Endothelial cell of umbilical vein (primary cell): ENCODE data around the gene MIS12. TPM values are rescaled to one million over a fixed set of nuclear protein-coding genes. Genes with fewer than 3 reads are reported as not detected.

Experiments used
- Bru-seq: library from RNA; stranded (reverse); fragments of 400-500 nt; gene quantifications from one replicate; lab custom pipeline; 2021; lab: Mats Ljungman, UMichigan
- BruChase-seq, 2 experiments: library from RNA; stranded (reverse); fragments of 400-500 nt; gene quantifications; one replicate each; lab custom pipeline; 2021; lab: Mats Ljungman, UMichigan
- BruUV-seq: library from RNA; stranded (reverse); fragments of 400-500 nt; replicated peaks from 2 replicates; lab custom pipeline; 2021; lab: Mats Ljungman, UMichigan
- CTCF ChIA-PET: fragments of 300-600, 350-600 bp; sonication (Branson Sonifier 250); formaldehyde crosslinking; loops from one replicate; lab custom pipeline; 2021; ENCODE audit warnings: antibody characterized with exemption, inconsistent platforms; lab: Charles Lee
- POLR2A ChIA-PET: fragments of 300-600, 350-600 bp; sonication (Branson Sonifier 250); formaldehyde crosslinking; loops from one replicate; lab custom pipeline; 2021; ENCODE audit warnings: antibody characterized with exemption, inconsistent platforms; lab: Charles Lee
- DNase-seq: peaks from one replicate; pipeline ENCODE4 v3.0.0-alpha.2; 2011; ENCODE audit warnings: low read depth, low spot score
- FAIRE-seq: peaks from 2 replicates; lab custom pipeline; 2011; peaks lifted over from hg19 to GRCh38; lab: Jason Lieb, UNC
- H2AFZ ChIP-seq: 2 replicates; pipeline ENCODE4 v1.6.0; 2012; ENCODE audit warnings: low read depth, low read length, control low read depth, inconsistent platforms
- H3K27ac ChIP-seq: 2 replicates; pipeline ENCODE4 v1.5.1; 2011; ENCODE audit warnings: low read depth, mild to moderate bottlenecking, control low read depth, low read length, moderate library complexity; ENCODE audit not compliant: insufficient read depth
- H3K27me3 ChIP-seq, 2 experiments: 2 replicates each; pipeline versions ENCODE4 v1.6.0 to v1.6.1; 2011; ENCODE audit warnings: low read length in 2 of 2, mixed read lengths in 1 of 2; ENCODE audit not compliant: control insufficient read depth in 2 of 2, insufficient read depth in 2 of 2
- H3K36me3 ChIP-seq, 2 experiments: 2 replicates in 1 of 2; 3 replicates in 1 of 2; pipeline ENCODE4 v1.5.1; 2011; ENCODE audit warnings: low read length in 2 of 2, mild to moderate bottlenecking in 1 of 2, moderate library complexity in 1 of 2; ENCODE audit not compliant: control insufficient read depth in 2 of 2, insufficient read depth in 2 of 2; ENCODE audit errors: extremely low read depth in 1 of 2
- H3K4me1 ChIP-seq: 3 replicates; pipeline ENCODE4 v1.5.1; 2011; ENCODE audit warnings: mild to moderate bottlenecking, low read length; ENCODE audit not compliant: control insufficient read depth, insufficient read depth; ENCODE audit errors: extremely low read depth
- H3K4me2 ChIP-seq: 2 replicates; pipeline ENCODE4 v1.6.1; 2011; ENCODE audit warnings: low read length, control low read depth, mixed read lengths; ENCODE audit not compliant: insufficient read depth
- H3K4me3 ChIP-seq, 3 experiments: fragments of 200-600 bp in 1 of 3; sonication (generic), shearing (Covaris generic) in 1 of 3; replicated peaks in 1 of 3; 2 replicates each; pipeline ENCODE4 v1.5.1; 2011 to 2016; ENCODE audit warnings: control low read depth in 3 of 3, low read length in 3 of 3, mild to moderate bottlenecking in 2 of 3, inconsistent platforms in 1 of 3, low read depth in 1 of 3, moderate library complexity in 1 of 3; ENCODE audit not compliant: insufficient read depth in 1 of 3
- H3K79me2 ChIP-seq: 2 replicates; pipeline ENCODE4 v1.6.0; 2012; ENCODE audit warnings: low read length, inconsistent platforms; ENCODE audit not compliant: control insufficient read depth, insufficient read depth
- H3K9ac ChIP-seq: replicated peaks from 2 replicates; pipeline ENCODE3; 2011; ENCODE audit warnings: low read length, control low read depth; ENCODE audit not compliant: insufficient read depth; ENCODE audit errors: extremely low read depth
- H3K9me1 ChIP-seq: replicated peaks from 3 replicates; pipeline ENCODE4 v1.6.0; 2011; ENCODE audit warnings: mild to moderate bottlenecking, low read length; ENCODE audit not compliant: control insufficient read depth, insufficient read depth; ENCODE audit errors: extremely low read depth
- H3K9me3 ChIP-seq: replicated peaks from 2 replicates; pipeline ENCODE4 v1.5.1; 2012; ENCODE audit warnings: low read length, inconsistent platforms; ENCODE audit not compliant: control insufficient read depth, insufficient read depth
- H4K20me1 ChIP-seq: replicated peaks from 2 replicates; pipeline ENCODE3; 2011; ENCODE audit warnings: mild to moderate bottlenecking, low read length; ENCODE audit not compliant: control insufficient read depth, insufficient read depth; ENCODE audit errors: extremely low read depth
- CTCF ChIP-seq, 2 donors: IDR thresholded peaks; 1 replicate in 1 of 2; 2 replicates in 1 of 2; pipeline ENCODE4 v1.5.1; 2011; ENCODE audit warnings: low read length in 2 of 2, mild to moderate bottlenecking in 2 of 2, moderate library complexity in 2 of 2, control low read depth in 1 of 2, inconsistent platforms in 1 of 2, low read depth in 1 of 2; ENCODE audit not compliant: insufficient read depth in 1 of 2; ENCODE audit errors: extremely low read depth in 1 of 2
- EZH2 ChIP-seq: IDR thresholded peaks from 2 replicates; pipeline ENCODE4 v1.6.1; 2012; ENCODE audit warnings: borderline replicate concordance, low read depth, mild to moderate bottlenecking, moderate library complexity, low read length, inconsistent platforms; ENCODE audit not compliant: severe bottlenecking
- FOS ChIP-seq: IDR thresholded peaks from 2 replicates; pipeline ENCODE4 v1.6.1; 2011; ENCODE audit warnings: mild to moderate bottlenecking, low read length, moderate library complexity, borderline replicate concordance; ENCODE audit not compliant: insufficient read depth
- GATA2 ChIP-seq: IDR thresholded peaks from 2 replicates; pipeline ENCODE4 v1.7.0; 2011; ENCODE audit warnings: low read depth, mild to moderate bottlenecking, moderate library complexity, mixed read lengths, low read length; ENCODE audit not compliant: insufficient read length, insufficient read depth
- JUN ChIP-seq: IDR thresholded peaks from 2 replicates; pipeline ENCODE4 v1.6.1; 2011; ENCODE audit warnings: borderline replicate concordance, low read depth; ENCODE audit not compliant: insufficient read length, insufficient read depth
- MAX ChIP-seq: IDR thresholded peaks from 2 replicates; pipeline ENCODE4 v1.6.1; 2011; ENCODE audit not compliant: insufficient read depth, insufficient read length
- MYC ChIP-seq: IDR thresholded peaks from one replicate; pipeline ENCODE4 v1.6.1; 2011; ENCODE audit warnings: mild to moderate bottlenecking, low read depth, low read length
- POLR2A ChIP-seq: IDR thresholded peaks from 2 replicates; pipeline ENCODE4 v1.6.1; 2012; ENCODE audit warnings: low read depth, mild to moderate bottlenecking, control low read depth, low read length
- POLR2AphosphoS5 ChIP-seq: IDR thresholded peaks from 2 replicates; pipeline ENCODE4 v1.6.1; 2012; ENCODE audit warnings: low read depth, mild to moderate bottlenecking, control low read depth, low read length, moderate library complexity; ENCODE audit not compliant: insufficient read depth
- dilution Hi-C: fragments of 300-500 bp; cut with MboI; formaldehyde crosslinking; loops from one replicate; pipeline ENCODE4 v1.15.0; 2019; ENCODE audit warnings: low sequenced_read_pairs; ENCODE audit not compliant: extremely low pct_ligation_motif_present
- intact Hi-C: fragments of 100-400 bp; cut with micrococcal nuclease; formaldehyde crosslinking; loops from one replicate; pipeline ENCODE4 v1.10.0; 2022
- long read RNA-seq: library from polyadenylated mRNA; stranded (forward); transcript quantifications from one replicate; pipeline ENCODE4 v2.0.0, GENCODE V29; 2021
- polyA minus RNA-seq, 3 experiments: library from RNA; depleted of rRNA, polyadenylated mRNA; stranded (reverse); fragments of >200 nt; gene quantifications; 1 replicate in 1 of 3; 2 replicates in 2 of 3; pipeline ENCODE4 v1.2.3, GENCODE V29; 2011
- polyA plus RNA-seq, 4 experiments: library from polyadenylated mRNA; depleted of rRNA in 3 of 4; stranded (reverse) in 3 of 4; unstranded in 1 of 4; fragments of >200 nt; gene quantifications; 2 replicates each; pipeline versions ENCODE4 v1.2.1 to v1.2.3, GENCODE V29; 2011 to 2012; ENCODE audit warnings: missing spikeins in 1 of 4
- total RNA-seq: library from RNA; stranded (reverse); gene quantifications from 2 replicates; pipeline ENCODE4 v1.2.3, GENCODE V29; 2021

The MIS12 gene
- 18.6 and 20.1 TPM in 2 replicates for total RNA-seq
- 6.1 and 8.3 TPM in 2 replicates for polyA plus RNA-seq
- polyA plus RNA-seq (2011; cell fraction: cytosol; rRNA removed), result 8.4 and 9.6 TPM in 2 replicates
- polyA plus RNA-seq (2011; cell fraction: nucleus; rRNA removed), result 14.6 and 24.1 TPM in 2 replicates
- polyA plus RNA-seq (2012), result 12.9 and 15.0 TPM in 2 replicates
- 16.3 and 20.6 TPM in 2 replicates for polyA minus RNA-seq
- 13.1 TPM for polyA minus RNA-seq (2011; cell fraction: cytosol; rRNA and poly(A)+ RNA removed)
- 12.2 and 19.2 TPM in 2 replicates for polyA minus RNA-seq (2011; cell fraction: nucleus; rRNA and poly(A)+ RNA removed)
- percentile 89 among the genes with signal in this experiment for Bru-seq, nascent RNA
- BruChase-seq, experiment 1, labeled RNA remaining after a 6-hour chase, result percentile 72 among the genes with signal in this experiment
- percentile 93 among the genes with signal in this experiment for BruChase-seq, experiment 2, labeled RNA remaining after a 2-hour chase
- long read RNA-seq, transcript MIS12-202 (2 exons, 2,204 nt), result major isoform, 36 of 90 reads
- long read RNA-seq, transcript MIS12-206 (3 exons, 2,691 nt), result minor isoform, 16 of 90 reads
- long read RNA-seq, partial matches to known transcripts, result 0 of 90 reads
- long read RNA-seq, other reads (novel, unspliced or antisense), result 38 of 90 reads

GRCh38 chr17:5486206-5487124 lies at the start of gene MIS12:
TSS of gene MIS12 (plus strand) at chr17:5486566. CDS start at chr17:5488863, 2,297 bp downstream.
- FAIRE-seq (peak; percentile 94), DNase-seq (peak; percentile 100)
- no peaks in the 10 kb centered on the region for H3K9me3 ChIP-seq
- peak within 1 kb of the TSS; percentile 95 for H2AFZ ChIP-seq
- H3K4me1 ChIP-seq, result peaks cover 20% of the 10 kb centered on the region
- intact Hi-C loops, result loop anchor here (1.0 to 5.0 kb wide), 5 partner anchors 17 to 956 kb away; partner anchors contain the start of genes NLRP1, NUP88 and PIMREG
- H3K27ac ChIP-seq, result peak within 1 kb of the TSS; percentile 95
- POLR2A ChIA-PET, result interaction anchor here (0.6 to 1.9 kb wide), 11 partner anchors 8 to 1648 kb away, joined by 3 to 13 read pairs (median 3); partner anchors contain the start of genes DHX33, NLRP1, NUP88 and RPAIN
- H4K20me1 ChIP-seq, result no peaks in the 10 kb centered on the region
- peaks cover 10 to 27% of the 10 kb centered on the region in 2 experiments for H3K36me3 ChIP-seq
- peaks cover 61% of the 10 kb centered on the region for H3K79me2 ChIP-seq
- dilution Hi-C loops, result no loop called here
- peak within 1 kb of the TSS; percentile 95 to 98 (median 96) for H3K4me3 ChIP-seq
- peak within 1 kb of the TSS; percentile 88 for H3K4me2 ChIP-seq
- no peaks in the 10 kb centered on the region for H3K27me3 ChIP-seq
- TF ChIP-seq MAX (peak; percentile 14), JUN (no peak), POLR2A (peak; percentile 79), GATA2 (no peak), POLR2AphosphoS5 (no peak), FOS (peak; percentile 13), CTCF (IDR thresholded peaks at IDR 0.05; ENCODE audit: extremely low read depth in 1 of 2, insufficient read depth in 1 of 2, low read depth in 1 of 2, low read length in 2 of 2) (no peak), MYC (no peak), EZH2 (no peak)
- CTCF ChIA-PET, result interaction anchor here (0.6 to 2.6 kb wide), 6 partner anchors 9 to 47 kb away, joined by 3 to 9 read pairs (median 4); partner anchors contain the start of genes C1QBP and DHX33
- BruUV-seq, result TSS peak; percentile 62
- H3K9me1 ChIP-seq, result no peaks in the 10 kb centered on the region
- peak within 1 kb of the TSS; percentile 98 for H3K9ac ChIP-seq
